Activated CD4-positive, alpha-beta memory T cell treated with anti-CD3 and anti-CD28 coated beads for 36 hours (primary cell): ENCODE results near the gene AP1S1. TPM values are rescaled to one million over a fixed set of nuclear protein-coding genes. Genes with fewer than 3 reads are reported as not detected.
A peak's percentile ranks its signal among the peaks of the same experiment; 100 is the strongest.

Source experiments
- CTCF ChIA-PET: fragments of 350-600 bp; sonication (Branson Sonifier 250); formaldehyde crosslinking; loops from one replicate; lab custom pipeline; 2021; ENCODE audit warnings: antibody characterized with exemption, inconsistent platforms; lab: Charles Lee
- POLR2A ChIA-PET: fragments of 350-600 bp; sonication (Branson Sonifier 250); formaldehyde crosslinking; loops from one replicate; lab custom pipeline; 2021; ENCODE audit warnings: antibody characterized with exemption; lab: Charles Lee
- DNase-seq: peaks from one replicate; pipeline ENCODE4 v3.0.0-alpha.2; 2020
- H3K27ac Mint-ChIP-seq: one replicate; pipeline ENCODE4 v1.8.0; 2021; ENCODE audit warnings: mixed read lengths
- H3K27me3 Mint-ChIP-seq: one replicate; pipeline ENCODE4 v1.8.0; 2021; ENCODE audit warnings: mixed read lengths
- H3K36me3 Mint-ChIP-seq: one replicate; pipeline ENCODE4 v1.8.0; 2021; ENCODE audit warnings: mixed read lengths
- H3K4me1 Mint-ChIP-seq: one replicate; pipeline ENCODE4 v1.8.0; 2021; ENCODE audit warnings: low read depth, mixed read lengths
- H3K4me3 Mint-ChIP-seq: one replicate; pipeline ENCODE4 v1.8.0; 2021; ENCODE audit warnings: mild to moderate bottlenecking, mixed read lengths
- H3K9me3 Mint-ChIP-seq: one replicate; pipeline ENCODE4 v1.8.0; 2021; ENCODE audit warnings: mixed read lengths
- intact Hi-C: fragments of 100-400 bp; cut with micrococcal nuclease; formaldehyde crosslinking; loops from one replicate; pipeline ENCODE4 v1.15.1; 2023
- total RNA-seq, 2 experiments: library from RNA; stranded (reverse); gene quantifications; one replicate each; pipeline ENCODE4 v1.2.3, GENCODE V29; 2021

The AP1S1 gene
- total RNA-seq, 2 experiments from 2014 or later: 41.1 to 44.7 TPM

DNA sequence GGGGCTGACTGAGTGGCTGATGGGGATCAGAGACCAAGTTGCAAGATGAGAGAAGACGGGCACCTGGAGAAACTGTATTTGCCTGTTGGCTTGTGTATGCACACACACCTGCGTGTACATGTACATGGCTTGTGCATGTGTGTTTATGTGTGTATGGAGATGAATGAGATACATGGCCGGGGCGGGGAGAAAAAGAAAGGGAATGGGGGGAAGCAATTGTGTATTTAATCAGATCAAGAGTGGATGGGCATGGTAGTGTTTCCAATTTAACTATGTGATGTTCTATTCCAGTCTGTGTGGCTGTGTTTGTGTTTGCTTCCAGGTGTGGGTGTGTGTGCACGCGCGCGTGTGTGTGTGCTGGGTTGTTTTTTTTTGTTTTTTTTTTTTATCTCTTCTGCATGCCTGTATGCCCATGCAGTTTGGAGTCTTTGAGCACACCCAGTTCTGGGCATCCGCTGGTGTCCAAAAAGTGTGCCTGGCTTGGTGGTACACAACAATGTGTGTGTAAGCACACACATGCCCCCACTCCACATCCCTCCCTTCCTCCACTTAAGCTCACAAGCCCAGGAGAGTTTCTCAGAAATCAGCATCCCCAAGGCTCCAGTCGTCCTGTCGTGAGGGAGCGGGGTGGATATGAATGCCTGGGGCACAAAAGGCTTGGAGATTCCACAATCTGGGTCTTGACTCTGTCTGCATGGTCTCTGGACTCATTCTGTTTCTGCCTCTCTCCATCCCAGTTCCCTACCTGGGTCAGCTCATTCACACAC, 13.6 kb downstream of the AP1S1 start:
- no peaks in the 10 kb centered on the region for H3K9me3 Mint-ChIP-seq
- POLR2A ChIA-PET: no interaction called here
- H3K36me3 Mint-ChIP-seq: no peaks in the 10 kb centered on the region
- peaks cover 73% of the 10 kb centered on the region for H3K27me3 Mint-ChIP-seq
- H3K27ac Mint-ChIP-seq: no peak overlapping the region
- no peak overlapping the region for H3K4me3 Mint-ChIP-seq
- DNase-seq: no peak
- peaks cover 70% of the 10 kb centered on the region for H3K4me1 Mint-ChIP-seq
- intact Hi-C loops: no loop called here
- CTCF ChIA-PET: interaction anchor here (0.7 to 1.5 kb wide), 7 partner anchors 9 to 83 kb away, joined by 3 to 9 read pairs (median 4); partner anchors contain the start of gene TRIM56

GRCh38 chr7:101168412-101169049, 14.3 kb downstream of the AP1S1 start:
- H3K4me1 Mint-ChIP-seq: peaks cover 72% of the 10 kb centered on the region
- no peak overlapping the region for H3K4me3 Mint-ChIP-seq
- peak overlapping the region; percentile 15 for H3K27ac Mint-ChIP-seq
- H3K36me3 Mint-ChIP-seq: no peaks in the 10 kb centered on the region
- peaks cover 76% of the 10 kb centered on the region for H3K27me3 Mint-ChIP-seq
- DNase-seq: no peak
- ChIA-PET CTCF (interaction anchor here (0.7 to 1.5 kb wide), 7 partner anchors 9 to 84 kb away, joined by 3 to 9 read pairs (median 4); partner anchors contain the start of gene TRIM56), POLR2A (no interaction called here)
- intact Hi-C loops: no loop called here
- no peaks in the 10 kb centered on the region for H3K9me3 Mint-ChIP-seq

- Mint-ChIP-seq H3K4me1 (peaks cover 77% of the 10 kb centered on the region), H3K9me3 (no peaks in the 10 kb centered on the region), H3K27ac (no peak overlapping the region), H3K27me3 (peaks cover 82% of the 10 kb centered on the region), H3K36me3 (no peaks in the 10 kb centered on the region), H3K4me3 (peak overlapping the region; percentile 14)
- DNase-seq: no peak
- POLR2A ChIA-PET: no interaction called here
- intact Hi-C loops: no loop called here
- CTCF ChIA-PET: interaction anchor here (1.0 to 2.8 kb wide), 7 partner anchors 8 to 113 kb away, joined by 3 to 18 read pairs (median 4); no protein-coding TSS in a partner anchor
Observed at GRCh38 chr7:101169110-101169837, 15.0 kb downstream of the AP1S1 start.

DNA sequence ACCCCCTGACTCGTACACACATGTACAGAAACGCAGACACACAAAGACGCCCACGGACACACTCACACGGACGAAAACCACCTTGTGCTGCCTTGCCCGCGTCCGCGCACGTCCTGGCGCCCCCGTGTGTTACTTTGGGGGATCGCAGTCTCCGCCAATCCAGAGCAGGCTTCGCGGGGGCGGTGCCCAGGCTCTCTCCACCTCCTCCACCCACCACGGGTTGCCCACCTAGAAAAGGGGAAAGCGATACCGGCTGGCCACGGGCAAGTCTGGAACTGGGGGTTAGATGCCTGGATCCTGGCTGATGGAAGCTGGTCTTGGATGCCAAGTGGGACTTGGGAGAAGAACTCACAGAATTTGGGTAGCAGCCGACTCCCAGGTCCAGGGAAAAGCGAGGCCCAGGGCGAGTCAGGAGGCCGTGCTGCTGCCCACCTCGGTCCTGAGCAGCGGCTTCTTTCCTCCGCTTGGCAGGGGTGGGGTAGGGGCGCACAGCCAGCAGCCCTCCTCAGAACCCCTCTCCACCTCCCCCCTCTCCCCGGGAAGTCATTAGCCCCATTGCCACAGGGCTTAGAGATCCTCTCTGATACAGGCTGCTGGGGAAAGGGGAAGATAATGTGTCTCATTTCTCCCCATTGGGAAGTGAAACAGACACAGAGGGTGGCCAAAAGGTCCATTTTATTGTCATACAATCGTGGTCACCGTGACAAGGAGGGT, 15.7 kb downstream of the AP1S1 start:
- Mint-ChIP-seq H3K4me3 (peak overlapping the region; percentile 14), H3K4me1 (peaks cover 77% of the 10 kb centered on the region), H3K27me3 (peaks cover 80% of the 10 kb centered on the region), H3K9me3 (no peaks in the 10 kb centered on the region), H3K27ac (no peak overlapping the region), H3K36me3 (no peaks in the 10 kb centered on the region)
- peak; percentile 87 for DNase-seq
- CTCF ChIA-PET: interaction anchor here (1.0 to 2.8 kb wide), 6 partner anchors 22 to 275 kb away, joined by 3 to 24 read pairs (median 4); partner anchors contain the start of genes ACHE and MOGAT3
- intact Hi-C loops: loop anchor here (2.0 to 5.0 kb wide), 2 partner anchors 25 to 283 kb away; partner anchors contain the start of gene UFSP1
- POLR2A ChIA-PET: no interaction called here

GRCh38 chr7:101170617-101171441, 16.6 kb downstream of the AP1S1 start:
- peaks cover 69% of the 10 kb centered on the region for H3K4me1 Mint-ChIP-seq
- intact Hi-C loops: loop anchor here (2.0 to 5.0 kb wide), 2 partner anchors 26 to 284 kb away; partner anchors contain the start of gene UFSP1
- H3K4me3 Mint-ChIP-seq: no peak overlapping the region
- no peaks in the 10 kb centered on the region for H3K36me3 Mint-ChIP-seq
- POLR2A ChIA-PET: no interaction called here
- H3K27me3 Mint-ChIP-seq: peaks cover 81% of the 10 kb centered on the region
- peak overlapping the region; percentile 24 for H3K27ac Mint-ChIP-seq
- no peak for DNase-seq
- CTCF ChIA-PET: interaction anchor here (1.0 to 2.8 kb wide), 9 partner anchors 8 to 276 kb away, joined by 3 to 24 read pairs (median 4); partner anchors contain the start of genes ACHE and MOGAT3
- no peaks in the 10 kb centered on the region for H3K9me3 Mint-ChIP-seq

DNA sequence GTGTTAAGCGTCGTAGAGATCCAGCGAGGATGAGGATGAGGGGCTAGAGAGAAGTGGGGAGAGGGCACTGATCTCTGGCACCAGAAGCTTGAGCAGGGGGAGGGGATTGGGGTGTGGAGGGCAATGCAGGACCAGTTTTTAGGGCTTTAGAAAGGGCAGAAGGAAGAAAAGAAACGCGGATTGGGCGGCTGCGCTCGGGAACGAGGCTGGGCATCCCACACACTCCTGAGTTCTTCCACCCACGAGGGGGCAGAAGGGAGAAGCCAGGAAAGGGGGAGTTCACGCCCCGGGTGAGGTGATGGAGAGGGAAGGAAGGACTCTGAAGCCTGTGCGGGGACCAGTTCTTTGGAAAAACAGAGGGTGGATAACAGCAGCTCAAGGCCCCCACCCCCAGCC, 17.2 kb downstream of the AP1S1 start:
- no peaks in the 10 kb centered on the region for H3K36me3 Mint-ChIP-seq
- peaks cover 63% of the 10 kb centered on the region for H3K4me1 Mint-ChIP-seq
- H3K4me3 Mint-ChIP-seq: no peak overlapping the region
- H3K27me3 Mint-ChIP-seq: peaks cover 80% of the 10 kb centered on the region
- intact Hi-C loops: loop anchor here (2.0 to 5.0 kb wide), 2 partner anchors 27 to 284 kb away; partner anchors contain the start of gene UFSP1
- ChIA-PET CTCF (interaction anchor here (0.7 to 2.8 kb wide), 7 partner anchors 8 to 29 kb away, joined by 3 to 24 read pairs (median 4); no protein-coding TSS in a partner anchor), POLR2A (no interaction called here)
- no peaks in the 10 kb centered on the region for H3K9me3 Mint-ChIP-seq
- no peak overlapping the region for H3K27ac Mint-ChIP-seq
- no peak for DNase-seq

- no peak for DNase-seq
- intact Hi-C loops: loop anchor here (5.0 kb wide), 1 partner anchor 285 kb away; the partner anchor contains the start of gene UFSP1
- Mint-ChIP-seq H3K4me3 (peak overlapping the region; percentile 23), H3K4me1 (peaks cover 57% of the 10 kb centered on the region), H3K27ac (no peak overlapping the region), H3K9me3 (no peaks in the 10 kb centered on the region), H3K36me3 (no peaks in the 10 kb centered on the region), H3K27me3 (peaks cover 80% of the 10 kb centered on the region)
- POLR2A ChIA-PET: no interaction called here
- CTCF ChIA-PET: interaction anchor here (0.7 to 6.9 kb wide), 7 partner anchors 9 to 30 kb away, joined by 3 to 34 read pairs (median 4); no protein-coding TSS in a partner anchor
Observed at GRCh38 chr7:101172005-101172853, 18.0 kb downstream of the AP1S1 start.

GRCh38 chr7:101172854-101173751, 18.8 kb downstream of the AP1S1 start:
- intact Hi-C loops: loop anchor here (5.0 kb wide), 1 partner anchor 286 kb away; the partner anchor contains the start of gene UFSP1
- ChIA-PET POLR2A (interaction anchor here (1.0 kb wide), 1 partner anchor 8 kb away, joined by 5 read pairs; the partner anchor contains the start of gene VGF), CTCF (interaction anchor here (0.7 to 6.9 kb wide), 7 partner anchors 19 to 110 kb away, joined by 3 to 34 read pairs (median 4); no protein-coding TSS in a partner anchor)
- peak; percentile 54 for DNase-seq
- Mint-ChIP-seq H3K27ac (no peak overlapping the region), H3K27me3 (peaks cover 79% of the 10 kb centered on the region), H3K4me3 (no peak overlapping the region), H3K9me3 (no peaks in the 10 kb centered on the region), H3K4me1 (peaks cover 51% of the 10 kb centered on the region), H3K36me3 (no peaks in the 10 kb centered on the region)

DNA sequence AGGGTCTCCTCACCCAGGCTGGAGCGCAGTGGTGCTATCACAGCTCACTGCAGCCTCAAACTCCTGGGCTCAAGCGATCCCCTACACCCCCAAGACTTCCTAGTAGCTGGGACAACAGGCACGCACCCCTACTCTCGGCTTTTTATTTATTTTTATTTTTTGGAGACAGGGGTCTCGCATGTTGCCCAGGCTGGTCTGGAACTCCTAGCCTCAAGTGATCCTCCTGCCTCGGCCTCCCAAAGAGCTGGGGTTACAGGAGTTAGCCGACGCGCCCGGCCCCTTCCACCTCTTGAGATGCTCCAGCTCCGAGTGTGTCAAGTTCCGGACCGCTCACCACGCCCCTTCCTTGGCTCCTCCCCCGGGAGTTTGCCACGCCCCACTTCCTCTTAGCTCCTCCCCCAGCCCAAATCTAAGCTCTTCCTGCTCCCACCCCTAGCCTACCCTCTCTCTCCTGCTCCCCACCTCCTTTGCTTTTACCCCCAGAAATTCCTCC, 19.5 kb downstream of the AP1S1 start:
- H3K27ac Mint-ChIP-seq: no peak overlapping the region
- intact Hi-C loops: loop anchor here (5.0 kb wide), 1 partner anchor 286 kb away; the partner anchor contains the start of gene UFSP1
- CTCF ChIA-PET: interaction anchor here (0.7 to 6.9 kb wide), 7 partner anchors 9 to 109 kb away, joined by 3 to 34 read pairs (median 4); partner anchors contain the start of gene VGF
- H3K27me3 Mint-ChIP-seq: peaks cover 74% of the 10 kb centered on the region
- no peaks in the 10 kb centered on the region for H3K9me3 Mint-ChIP-seq
- DNase-seq: peak; percentile 86
- POLR2A ChIA-PET: interaction anchor here (1.0 kb wide), 1 partner anchor 8 kb away, joined by 5 read pairs; the partner anchor contains the start of gene VGF
- H3K36me3 Mint-ChIP-seq: no peaks in the 10 kb centered on the region
- H3K4me3 Mint-ChIP-seq: no peak overlapping the region
- peaks cover 46% of the 10 kb centered on the region for H3K4me1 Mint-ChIP-seq
